ENCODE data around the gene CYGB.
A peak's percentile ranks its signal among the peaks of the same experiment; 100 is the strongest.
"Not testable (repeated sequence)": the region's sequence is repeated elsewhere in the genome, so short reads cannot be mapped to it uniquely, and the experiment has no call there.

The CYGB gene

GRCh38 chr17:76538281-76538931 lies 897 bp upstream of the CYGB start:
- DNase-seq (ENCODE audit: low spot score), result no peak

DNA sequence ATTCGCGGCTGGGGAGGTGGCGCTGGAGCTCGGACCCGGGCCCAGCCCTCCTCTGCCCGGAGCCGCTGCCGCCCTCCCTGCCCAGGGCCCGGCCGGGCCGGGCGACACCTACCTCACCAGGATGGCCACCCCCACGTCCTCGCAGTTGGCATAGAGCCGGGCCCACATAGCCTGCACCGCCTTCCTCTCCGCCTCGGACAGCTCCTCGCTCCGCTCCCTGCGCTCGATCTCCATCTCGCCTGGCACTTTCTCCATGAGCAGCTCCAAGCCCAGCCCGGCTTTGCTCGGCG lies 276 bp downstream of the CYGB start:
- DNase-seq (ENCODE audit: low spot score), result peak; percentile 70

- DNase-seq (ENCODE audit: low spot score), result no peak
These were observed 810 bp downstream of the CYGB start for GRCh38 chr17:76536511-76537287.

DNA sequence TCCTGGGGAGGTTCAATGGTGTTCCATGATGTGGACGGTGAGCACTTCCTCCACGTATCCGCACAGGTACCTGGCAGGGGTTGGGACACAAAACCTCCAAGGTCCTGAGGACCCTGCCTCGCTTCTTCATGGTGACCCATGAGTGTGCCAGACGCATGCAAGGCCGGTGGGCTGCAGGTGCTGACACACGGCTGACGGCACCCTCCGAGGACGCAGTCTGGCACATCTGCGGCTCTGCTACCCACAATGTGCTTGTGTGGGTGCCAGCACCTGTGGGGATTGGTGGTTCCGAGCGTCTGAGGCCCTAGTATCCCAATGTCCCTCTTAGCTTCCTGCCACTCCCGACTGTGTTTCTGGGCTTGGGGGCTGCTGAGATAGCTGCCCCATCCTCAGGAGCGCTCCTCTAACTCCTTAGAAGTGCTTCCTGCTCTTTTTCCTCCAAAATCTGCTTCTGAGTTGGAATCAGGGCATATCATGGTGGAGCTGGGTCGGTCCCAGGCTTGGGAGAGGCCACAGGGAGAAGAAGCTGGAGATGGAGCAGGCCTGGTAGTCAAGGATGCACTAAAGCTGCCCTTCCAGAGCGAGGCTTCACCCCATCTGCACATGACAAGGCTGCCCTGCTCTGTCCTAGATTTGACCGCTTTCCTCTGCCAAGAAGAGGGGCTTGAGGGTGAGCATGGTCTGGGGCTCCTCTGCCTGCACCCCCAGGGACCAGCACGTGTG lies 1.6 kb downstream of the CYGB start:
- no peak for DNase-seq (ENCODE audit: low spot score)

DNA sequence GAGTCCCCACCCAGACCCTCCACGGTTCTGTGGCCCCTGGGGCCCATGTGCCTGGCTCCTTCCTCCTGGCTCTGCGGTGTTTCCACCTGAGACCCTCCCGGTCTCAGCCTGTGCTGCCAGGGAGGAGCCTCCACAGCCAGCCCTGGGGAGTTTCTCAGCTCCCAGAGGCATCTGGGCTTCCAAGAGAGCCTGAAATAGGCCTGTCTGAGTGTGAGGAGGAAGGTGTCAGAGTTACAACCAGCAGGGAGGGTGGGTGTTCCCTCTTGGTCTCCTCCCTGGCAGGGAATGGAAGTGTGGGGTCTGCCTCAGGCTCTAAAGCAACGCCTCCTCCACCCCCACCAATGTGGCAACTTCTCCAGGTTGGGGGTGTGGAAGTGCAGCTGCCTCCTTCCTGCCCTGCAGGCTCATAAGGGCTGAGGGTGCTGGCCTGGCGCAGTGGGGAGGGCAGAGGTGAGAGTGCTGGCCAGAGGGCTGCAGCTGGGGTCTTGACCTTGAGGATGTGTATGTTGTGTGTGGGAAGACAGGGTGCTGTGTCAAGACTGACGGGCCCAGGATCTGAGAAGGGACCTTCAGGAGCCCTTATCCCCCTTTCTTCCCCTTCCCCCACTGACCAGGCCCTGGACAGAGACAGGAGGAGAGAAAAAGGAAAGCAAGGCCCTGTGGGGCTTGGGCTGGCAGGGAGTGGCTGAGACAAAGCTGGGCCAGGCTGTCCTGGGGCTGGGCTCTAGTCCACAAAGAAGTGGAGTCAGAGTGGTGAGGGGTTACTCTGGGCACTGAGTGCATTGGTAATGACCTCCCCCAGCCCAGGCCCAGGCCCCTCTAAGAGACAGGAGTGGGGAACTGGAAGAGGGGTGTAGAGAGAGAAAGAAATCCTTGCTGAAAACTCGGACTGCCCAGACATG lies 2.4 kb downstream of the CYGB start:
- DNase-seq (ENCODE audit: low spot score), result no peak

DNA sequence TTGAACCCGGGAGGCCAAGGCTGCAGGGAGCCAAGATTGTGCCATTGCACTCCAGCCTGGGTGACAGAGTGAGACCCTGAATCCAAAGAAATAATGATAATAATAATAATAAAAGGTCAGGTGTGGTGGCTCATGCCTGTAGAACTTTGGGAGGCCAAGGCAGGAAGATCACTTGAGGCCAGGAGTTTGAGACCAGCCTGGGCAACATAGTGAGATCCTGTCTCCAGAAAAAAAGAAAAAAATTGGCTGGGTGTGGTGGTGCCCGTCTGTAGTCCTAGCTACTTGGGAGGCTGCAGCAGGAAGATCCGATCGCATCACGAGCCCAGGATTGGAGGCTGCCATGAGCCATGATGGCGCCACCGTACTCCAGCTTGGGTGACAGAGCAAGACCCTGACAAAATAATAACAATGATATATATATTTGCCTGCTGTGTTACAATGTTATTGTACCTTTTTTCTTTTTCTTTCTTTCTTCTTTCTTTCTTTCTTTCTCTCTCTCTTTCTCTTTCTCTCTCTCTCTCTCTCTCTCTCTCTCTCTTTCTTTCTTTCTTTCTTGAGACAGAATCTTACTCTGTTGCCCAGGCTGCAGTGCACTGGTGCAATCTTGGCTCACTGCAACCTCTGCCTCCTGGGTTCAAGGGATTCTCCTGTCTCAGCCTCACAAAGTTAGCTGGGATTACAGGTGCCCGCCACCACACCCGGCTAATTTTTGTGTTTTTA lies 3.7 kb downstream of the CYGB start:
- DNase-seq (ENCODE audit: low spot score), result not testable (repeated sequence)

DNA sequence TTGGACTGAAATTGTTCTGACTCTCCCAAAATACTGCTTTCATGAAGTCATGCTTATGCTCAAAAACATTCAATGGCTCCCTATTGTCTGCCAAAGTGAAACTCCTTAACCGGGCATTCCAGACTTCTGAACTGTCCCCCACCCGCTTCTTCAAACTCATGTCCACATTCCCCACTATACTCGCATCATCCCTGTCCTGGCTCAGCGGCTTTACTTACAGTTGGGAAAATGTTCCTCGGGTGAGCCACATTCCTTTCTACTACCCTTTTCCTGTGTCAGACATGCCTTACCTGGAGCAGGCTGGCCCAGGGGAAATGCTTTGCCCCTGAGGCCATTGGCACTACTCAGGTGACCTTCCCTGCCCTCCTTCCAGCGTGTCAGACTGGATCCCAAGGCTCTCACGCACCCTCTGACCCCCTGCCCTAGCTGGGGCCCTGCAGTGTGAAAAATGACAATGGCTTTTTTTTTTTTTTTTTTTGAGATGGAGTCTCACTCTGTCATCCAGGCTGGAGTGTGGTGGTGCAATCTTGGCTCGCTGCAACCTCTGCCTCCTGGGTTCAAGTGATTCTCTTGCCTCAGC lies 5.3 kb downstream of the CYGB start:
- no peak for DNase-seq (ENCODE audit: low spot score)

GRCh38 chr17:76531486-76532038 lies 5.9 kb downstream of the CYGB start:
- no peak for DNase-seq (ENCODE audit: low spot score)

GRCh38 chr17:76530811-76531485 lies 6.6 kb downstream of the CYGB start:
- no peak for DNase-seq (ENCODE audit: low spot score)

DNA sequence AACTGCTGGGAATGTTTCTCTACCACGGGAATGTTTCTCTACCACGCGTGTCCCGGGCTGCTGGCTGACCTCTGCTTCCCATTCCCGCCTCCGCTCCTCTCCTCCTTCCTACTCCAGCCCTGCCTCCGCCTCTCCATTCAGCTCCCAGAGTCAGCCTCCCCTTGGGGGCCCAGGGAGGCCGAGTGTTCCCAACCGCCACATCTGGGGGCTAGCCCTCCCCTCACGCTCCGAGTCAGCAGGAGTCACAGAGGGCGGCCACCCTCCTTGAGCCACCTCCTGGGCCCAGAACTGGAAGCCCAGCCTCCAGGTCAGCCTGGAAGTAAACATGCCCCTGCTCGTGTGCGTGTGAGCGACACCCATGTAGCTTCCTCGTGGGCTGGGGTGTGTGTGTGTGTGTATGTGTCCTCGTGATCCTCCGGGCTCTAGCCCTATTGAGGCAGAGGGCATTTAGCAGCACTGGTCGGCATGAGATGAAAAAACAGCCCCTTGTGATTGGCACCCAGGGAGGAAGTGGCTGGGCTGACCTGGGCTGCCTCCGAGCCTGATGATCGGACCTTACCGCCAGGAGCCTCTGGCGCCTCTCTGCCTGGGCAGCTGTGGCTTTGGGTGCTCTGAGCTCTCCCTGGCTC lies 7.3 kb downstream of the CYGB start:
- peak; percentile 63 for DNase-seq (ENCODE audit: low spot score)

- peak; percentile 92 for DNase-seq (ENCODE audit: low spot score)
These were observed 8.1 kb downstream of the CYGB start for GRCh38 chr17:76529224-76530094.

GRCh38 chr17:76528528-76529223 lies 8.8 kb downstream of the CYGB start:
- peak; percentile 26 for DNase-seq (ENCODE audit: low spot score)

DNA sequence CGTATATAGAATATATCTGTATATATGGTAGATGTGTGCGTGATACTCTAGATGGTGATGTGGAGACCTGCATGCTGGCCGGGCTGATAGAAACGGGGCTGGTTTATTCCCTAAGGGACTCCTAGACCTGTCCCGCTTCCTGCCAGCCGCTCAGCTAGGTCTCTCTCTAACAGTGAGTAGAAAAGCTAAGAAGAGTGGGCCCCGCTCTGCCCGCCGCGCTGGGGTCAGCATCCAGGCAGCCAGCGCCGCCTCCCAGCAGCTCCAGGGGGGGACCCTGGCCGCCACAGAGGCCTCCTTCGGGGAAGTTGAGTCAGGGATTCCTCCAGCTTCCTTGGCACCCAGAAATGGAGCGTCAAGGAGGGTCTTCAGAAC lies 9.4 kb downstream of the CYGB start:
- no peak for DNase-seq (ENCODE audit: low spot score)

GRCh38 chr17:76527430-76528111 lies 9.9 kb downstream of the CYGB start:
- DNase-seq (ENCODE audit: low spot score), result no peak

GRCh38 chr17:76527016-76527415 lies 10.5 kb downstream of the CYGB start:
- DNase-seq (ENCODE audit: low spot score), result not testable (repeated sequence)

DNA sequence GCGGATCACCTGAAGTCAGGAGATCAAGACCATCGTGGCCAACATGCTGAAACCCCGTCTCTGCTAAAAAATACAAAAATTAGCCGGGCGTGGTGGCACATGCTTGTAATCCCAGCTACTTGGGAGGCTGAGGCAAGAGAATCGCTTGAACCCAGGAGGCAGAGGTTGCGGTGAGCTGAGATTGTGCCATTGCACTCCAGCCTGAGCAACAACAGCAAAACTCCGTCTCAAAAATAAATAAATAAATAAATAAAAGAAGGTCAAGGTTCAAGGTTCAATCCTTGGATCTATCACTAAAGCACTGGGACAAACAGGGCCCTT lies 12.0 kb downstream of the CYGB start:
- not testable (repeated sequence) for DNase-seq (ENCODE audit: low spot score)

- DNase-seq (ENCODE audit: low spot score), result peak; percentile 59
These were observed 12.7 kb downstream of the CYGB start for GRCh38 chr17:76524598-76525512.

All from GM03348 (cell line).